GM12874 (cell line): ENCODE data around the gene GOLGA6L22.
"Not testable (repeated sequence)": the region's sequence is repeated elsewhere in the genome, so short reads cannot be mapped to it uniquely, and the experiment has no call there.

Experiments used
- CTCF ChIP-seq: IDR thresholded peaks from 2 replicates; pipeline ENCODE4 v1.5.1; 2011; ENCODE audit warnings: low read depth, mild to moderate bottlenecking, control low read depth, low read length, moderate library complexity; ENCODE audit not compliant: insufficient read depth

GOLGA6L22 gene

GRCh38 chr15:22458603-22459002 lies at the start of gene GOLGA6L22:
Gene GOLGA6L22 (plus strand): TSS chr15:22458903. CDS start chr15:22458994, 91 bp downstream.
- TF ChIP-seq CTCF: not testable (repeated sequence)
